ENCODE data around the gene USP13.

GRCh38 chr3:179671309-179671708 lies 18.5 kb downstream of the USP13 start:
- TF ChIP-seq ZNF274 (IDR thresholded peaks at IDR 0.05; ENCODE audit: low read depth, low read length): no peak
- TF ChIP-seq SUZ12 (IDR thresholded peaks at IDR 0.05; ENCODE audit: extremely low read depth, insufficient read depth, insufficient read length): no peak
